HG03196 (cell line): ENCODE data around the gene SIX6.
"Not testable (repeated sequence)": the region's sequence is repeated elsewhere in the genome, so short reads cannot be mapped to it uniquely, and the experiment has no call there.

Experiments
- ATAC-seq: cut with Tn5 transposase; IDR thresholded peaks from one replicate; pipeline ENCODE4 v1.9.1; 2021; ENCODE audit not compliant: unreplicated experiment

The SIX6 gene

GRCh38 chr14:60508707-60509437, at the start of gene SIX6:
Gene SIX6, plus strand, starts transcription at chr14:60509146. Its CDS starts 253 bp downstream, at chr14:60509399.
- no peak for ATAC-seq

GRCh38 chr14:60480248-60480647, 28.7 kb upstream of the SIX6 start:
- ATAC-seq, result not testable (repeated sequence)

DNA sequence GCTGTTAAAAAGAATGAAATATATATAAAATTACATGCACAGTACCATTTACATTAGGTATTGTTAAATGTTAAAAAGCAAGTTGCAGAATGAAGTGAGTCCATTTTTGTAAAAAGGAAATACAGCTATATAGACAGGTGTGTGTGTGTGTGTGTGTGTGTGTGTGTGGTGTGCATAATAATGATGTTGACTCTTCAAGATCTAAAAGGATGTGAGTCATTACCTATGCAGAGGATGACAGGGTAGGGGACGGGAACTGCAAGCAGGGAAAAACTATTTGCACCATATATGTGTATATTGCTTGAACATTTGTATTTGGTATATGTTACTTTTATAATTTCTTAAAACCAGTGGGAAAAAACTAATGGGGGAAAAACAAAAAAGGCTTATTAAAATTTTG, 26.2 kb upstream of the SIX6 start:
- ATAC-seq, result no peak

DNA sequence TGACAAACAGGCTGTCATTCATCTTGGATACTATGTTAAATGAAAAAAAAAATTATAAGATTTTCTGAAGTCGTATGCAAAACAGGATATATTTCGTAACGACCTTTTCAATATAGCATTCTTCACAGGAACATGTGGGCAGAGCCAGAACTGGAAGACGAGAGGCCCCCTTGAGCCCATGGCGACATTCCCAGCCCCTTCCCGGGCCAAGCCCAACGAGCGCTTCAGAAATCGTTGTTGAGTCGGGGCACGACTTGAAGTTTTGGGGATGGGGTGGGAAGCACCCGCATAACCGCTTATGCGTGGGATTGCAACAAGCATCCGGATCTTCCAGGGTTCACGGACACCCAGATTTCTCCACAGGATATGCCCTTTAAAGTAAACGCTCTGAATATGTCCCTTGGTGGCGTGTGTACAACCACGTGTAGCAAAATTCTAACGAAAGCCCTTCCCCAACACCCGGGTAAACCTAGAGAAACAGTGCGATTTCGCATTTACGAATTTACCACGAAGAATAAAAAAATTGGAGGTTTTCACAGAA, 23.8 kb upstream of the SIX6 start:
- ATAC-seq, result no peak

- ATAC-seq, result no peak
These were observed 23.2 kb upstream of the SIX6 start, which contains the start of gene C14orf39 for GRCh38 chr14:60485598-60486251. Gene C14orf39, minus strand, starts transcription at chr14:60486063. Its CDS starts 985 bp downstream, at chr14:60485078.

GRCh38 chr14:60487211-60487610, 21.7 kb upstream of the SIX6 start:
- no peak for ATAC-seq

DNA sequence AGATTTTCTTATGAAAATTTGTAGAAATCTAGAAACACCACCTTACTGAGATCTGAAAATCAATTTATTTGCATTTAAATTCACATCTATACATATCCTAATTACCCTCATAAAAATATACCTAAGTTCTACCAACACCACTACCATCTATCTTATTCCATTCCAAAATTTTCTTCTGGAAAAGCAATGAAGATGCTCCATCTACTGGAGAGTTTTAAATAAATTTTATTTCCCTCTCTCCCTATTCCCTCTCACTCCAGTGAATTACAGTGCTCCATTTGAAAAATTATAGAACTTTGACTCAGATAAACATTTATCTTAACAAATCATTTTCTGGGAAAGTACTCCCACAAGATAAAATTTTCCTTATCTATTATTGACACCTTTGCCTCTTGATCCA, 20.8 kb upstream of the SIX6 start:
- ATAC-seq, result no peak

DNA sequence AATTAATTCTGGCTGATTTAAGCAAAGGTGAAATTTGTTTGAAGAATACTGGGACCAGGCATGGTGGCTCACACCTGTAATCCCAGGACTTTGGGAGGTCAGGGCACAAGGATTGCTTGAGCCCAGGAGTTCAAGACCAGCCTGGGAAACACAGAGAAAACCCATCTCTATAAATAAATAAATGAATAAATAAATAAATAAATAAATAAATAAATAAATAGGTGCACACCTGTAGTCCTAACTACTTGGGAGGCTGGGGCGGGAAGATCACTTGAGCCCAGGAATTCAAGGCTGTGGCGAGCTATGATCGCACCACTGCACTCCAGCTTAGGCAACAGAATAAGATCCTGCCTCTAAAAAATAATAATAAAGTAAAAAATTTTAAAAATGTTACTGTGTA, 18.7 kb upstream of the SIX6 start:
- ATAC-seq, result no peak

- ATAC-seq, result no peak
These were observed 13.0 kb upstream of the SIX6 start for GRCh38 chr14:60495946-60496345.

GRCh38 chr14:60502541-60502940, 6.4 kb upstream of the SIX6 start:
- no peak for ATAC-seq

DNA sequence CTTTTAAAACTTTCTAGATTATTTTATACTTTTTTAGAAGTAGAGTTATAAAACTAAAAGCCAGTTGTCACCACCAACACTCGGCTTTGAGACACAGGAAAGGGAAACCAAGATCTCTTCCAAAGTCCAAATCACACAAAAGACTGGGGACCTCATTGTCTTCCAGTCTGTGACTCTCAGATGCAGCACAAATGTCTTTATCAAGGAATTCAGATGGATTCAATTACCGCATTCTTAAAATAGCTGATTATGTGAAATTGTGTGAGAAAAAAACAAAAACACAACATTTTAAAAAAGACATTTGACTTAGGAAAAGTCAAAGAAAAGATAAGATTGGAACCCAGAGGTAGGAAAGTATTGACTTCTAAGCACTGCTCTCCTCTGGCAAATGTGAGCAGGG, 3.5 kb upstream of the SIX6 start:
- no peak for ATAC-seq

- no peak for ATAC-seq
These were observed 2.9 kb upstream of the SIX6 start for GRCh38 chr14:60506010-60506409.

DNA sequence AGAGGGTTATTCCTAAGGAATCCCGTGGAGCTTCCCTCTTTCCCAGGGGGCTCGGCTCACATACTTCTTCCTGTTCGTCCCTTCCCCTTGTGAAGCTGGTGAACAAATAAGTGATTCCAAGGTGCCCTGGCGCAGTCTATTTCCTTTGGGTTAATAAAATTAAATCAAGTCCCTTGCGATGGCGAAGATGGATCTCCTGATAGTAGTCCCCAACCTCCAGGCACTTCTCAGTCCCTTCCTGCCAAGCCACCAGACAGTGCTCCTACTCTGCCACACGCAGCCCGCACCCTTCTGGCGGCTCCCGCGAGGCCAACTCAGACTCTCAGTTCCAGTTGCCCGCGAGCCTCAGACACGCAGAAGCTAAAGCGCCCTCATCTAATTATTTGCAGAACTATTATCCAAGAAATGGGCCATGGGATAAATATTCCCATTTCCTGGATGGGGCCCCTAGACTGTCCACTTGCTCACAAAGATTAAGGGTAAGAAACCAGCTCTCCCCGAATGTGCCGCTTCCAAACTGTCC, 2.4 kb upstream of the SIX6 start:
- no peak for ATAC-seq

DNA sequence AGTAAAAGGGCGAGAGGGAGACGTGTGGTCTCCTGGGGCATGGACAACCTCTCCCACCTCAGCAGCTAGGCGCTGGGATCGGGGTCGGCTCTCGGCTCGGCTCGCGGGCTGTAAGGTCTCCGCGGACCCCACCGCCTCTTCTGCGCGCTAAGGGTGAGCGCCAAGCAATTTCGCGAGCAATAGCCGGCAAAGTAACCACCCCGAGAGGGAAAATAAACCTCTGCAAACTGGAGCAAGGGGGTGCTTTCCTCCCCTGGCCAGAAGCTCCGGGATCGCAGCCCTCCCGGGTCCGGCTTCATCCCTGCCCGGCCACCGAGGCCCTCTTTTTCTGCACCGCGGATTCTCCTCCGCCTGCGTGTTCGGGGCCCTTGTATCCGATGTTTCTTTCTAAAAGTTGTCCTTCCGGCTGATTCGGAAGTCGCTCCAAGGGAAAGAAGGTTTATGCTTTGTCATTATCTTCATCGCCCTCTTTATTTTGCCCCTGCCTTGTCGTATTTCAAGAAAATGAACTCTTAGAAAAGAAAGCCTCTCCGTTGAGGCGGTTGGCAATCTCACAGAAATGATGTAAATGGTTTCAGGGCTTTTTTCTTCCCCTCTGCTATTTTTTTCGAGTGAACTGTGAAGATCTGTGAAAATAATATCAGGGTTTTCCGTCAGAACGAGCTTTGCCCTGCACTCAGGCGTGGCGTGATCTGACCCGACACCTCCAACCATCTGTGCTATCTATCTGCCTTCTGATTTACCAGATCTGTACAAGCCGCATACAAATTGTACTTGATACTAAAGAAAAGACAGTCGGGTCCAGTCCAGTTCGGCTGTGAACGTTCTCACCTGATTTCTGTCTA, 1.7 kb upstream of the SIX6 start:
- no peak for ATAC-seq

- no peak for ATAC-seq
These were observed 611 bp upstream of the SIX6 start for GRCh38 chr14:60508363-60508706.

DNA sequence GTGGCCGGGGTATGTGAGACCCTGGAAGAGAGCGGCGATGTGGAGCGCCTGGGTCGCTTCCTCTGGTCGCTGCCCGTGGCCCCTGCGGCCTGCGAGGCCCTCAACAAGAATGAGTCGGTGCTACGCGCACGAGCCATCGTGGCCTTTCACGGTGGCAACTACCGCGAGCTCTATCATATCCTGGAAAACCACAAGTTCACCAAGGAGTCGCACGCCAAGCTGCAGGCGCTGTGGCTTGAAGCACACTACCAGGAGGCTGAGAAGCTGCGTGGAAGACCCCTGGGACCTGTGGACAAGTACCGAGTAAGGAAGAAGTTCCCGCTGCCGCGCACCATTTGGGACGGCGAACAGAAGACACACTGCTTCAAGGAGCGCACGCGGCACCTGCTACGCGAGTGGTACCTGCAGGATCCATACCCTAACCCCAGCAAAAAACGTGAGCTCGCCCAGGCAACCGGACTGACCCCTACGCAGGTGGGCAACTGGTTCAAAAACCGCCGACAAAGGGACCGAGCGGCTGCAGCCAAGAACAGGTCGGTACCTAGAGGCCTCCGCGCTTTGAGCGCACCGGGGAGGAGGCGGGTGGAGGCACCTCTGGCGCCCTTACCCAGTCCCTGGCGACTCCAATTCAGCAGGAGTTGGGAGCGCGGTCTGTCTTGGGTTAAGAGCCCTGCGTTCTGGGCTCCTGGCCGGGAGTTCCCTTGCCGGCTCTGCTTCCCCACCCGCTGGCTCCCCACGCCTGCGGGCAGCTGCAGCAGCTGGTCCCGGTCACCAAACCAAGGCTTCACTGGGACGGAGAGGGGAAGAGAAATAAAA, 700 bp downstream of the SIX6 start:
- no peak for ATAC-seq

- no peak for ATAC-seq
These were observed 1.5 kb downstream of the SIX6 start for GRCh38 chr14:60510254-60510950.

DNA sequence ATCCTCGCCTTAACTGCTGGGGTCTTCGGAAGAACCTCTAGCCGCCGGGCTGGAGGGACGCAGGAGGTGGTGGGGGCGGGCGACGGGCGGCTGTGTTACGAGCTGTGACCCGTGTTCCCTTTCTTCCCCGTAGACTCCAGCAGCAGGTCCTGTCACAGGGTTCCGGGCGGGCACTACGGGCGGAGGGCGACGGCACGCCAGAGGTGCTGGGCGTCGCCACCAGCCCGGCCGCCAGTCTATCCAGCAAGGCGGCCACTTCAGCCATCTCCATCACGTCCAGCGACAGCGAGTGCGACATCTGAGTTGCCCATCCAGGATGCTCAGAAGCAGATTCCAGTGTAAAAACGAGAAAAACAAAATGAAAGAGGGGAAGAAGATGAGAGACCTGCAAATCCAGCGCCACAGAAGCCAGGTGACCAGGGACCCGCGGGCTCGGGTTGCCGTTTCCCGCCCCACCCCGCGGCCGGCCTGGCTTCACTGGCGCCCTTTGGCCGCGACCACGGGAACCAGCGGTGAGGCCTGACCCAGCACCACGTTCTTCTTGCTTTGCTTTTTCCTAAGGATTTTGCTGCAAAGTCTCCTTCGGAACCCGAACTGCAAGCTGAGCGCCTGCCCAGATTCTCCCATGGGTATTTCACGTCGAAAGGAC, 2.1 kb downstream of the SIX6 start:
- no peak for ATAC-seq

GRCh38 chr14:60512126-60512525, 3.2 kb downstream of the SIX6 start:
- no peak for ATAC-seq
